A549 treated with ZK216348 at 1 μM for 4 hours (cell line): ENCODE results near the gene RPL6. TPM values are rescaled to one million over a fixed set of nuclear protein-coding genes. Genes with fewer than 3 reads are reported as not detected.

Source experiments
- total RNA-seq: library from RNA; stranded (reverse); fragments of 200-300 nt; extraction: Qiagen RNA extraction; gene quantifications from 5 replicates; pipeline ENCODE4 v1.2.3, GENCODE V29; 2022; ENCODE audit warnings: low read depth

The RPL6 gene
- total RNA-seq, result 1,955 to 3,231 TPM (median 2,100 TPM) in 5 replicates

DNA sequence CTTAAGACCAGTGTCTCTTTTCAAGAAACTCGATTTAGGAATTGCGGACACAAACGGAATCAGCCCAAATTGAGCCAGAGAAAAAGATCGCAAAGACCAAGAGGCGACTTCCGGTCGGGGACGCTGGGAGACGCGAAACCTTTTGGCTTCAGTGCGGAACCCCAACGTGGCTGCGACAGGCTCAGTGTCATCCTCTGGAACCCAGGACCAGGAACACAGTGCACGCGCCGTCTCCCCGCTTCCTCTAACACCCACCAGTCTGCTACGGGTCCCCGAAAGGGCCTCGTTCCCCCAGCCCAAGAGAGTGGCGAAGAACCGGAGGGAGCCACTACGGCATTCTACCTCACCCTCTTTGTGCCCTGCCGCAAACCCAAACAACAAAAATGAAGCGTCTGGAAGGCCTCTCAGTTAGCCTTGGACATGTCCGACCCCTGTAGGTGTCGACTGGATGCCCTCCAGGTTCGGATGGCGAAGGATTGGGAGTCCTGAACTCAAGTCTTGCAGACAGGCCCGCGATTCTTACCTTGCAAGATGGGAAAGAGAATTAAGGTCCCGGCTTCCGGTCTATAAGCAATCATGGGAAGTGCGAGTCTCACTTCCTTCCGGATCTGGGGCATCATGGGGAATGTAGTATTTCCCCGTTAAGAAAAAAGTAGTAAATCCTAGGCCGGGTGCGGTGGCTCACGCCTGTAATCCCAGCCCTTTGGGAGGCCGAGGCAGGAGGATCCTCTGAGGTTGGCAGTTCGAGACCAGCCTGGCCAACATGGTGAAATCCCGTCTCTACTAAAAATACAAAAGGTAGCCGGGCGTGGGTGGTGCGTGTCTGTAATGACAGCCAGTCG, at the start of gene RPL6:
RPL6 (minus strand) TSS at position 542 of the 842 bp plus-strand sequence. CDS start 949 bp downstream, outside the sequence.

DNA sequence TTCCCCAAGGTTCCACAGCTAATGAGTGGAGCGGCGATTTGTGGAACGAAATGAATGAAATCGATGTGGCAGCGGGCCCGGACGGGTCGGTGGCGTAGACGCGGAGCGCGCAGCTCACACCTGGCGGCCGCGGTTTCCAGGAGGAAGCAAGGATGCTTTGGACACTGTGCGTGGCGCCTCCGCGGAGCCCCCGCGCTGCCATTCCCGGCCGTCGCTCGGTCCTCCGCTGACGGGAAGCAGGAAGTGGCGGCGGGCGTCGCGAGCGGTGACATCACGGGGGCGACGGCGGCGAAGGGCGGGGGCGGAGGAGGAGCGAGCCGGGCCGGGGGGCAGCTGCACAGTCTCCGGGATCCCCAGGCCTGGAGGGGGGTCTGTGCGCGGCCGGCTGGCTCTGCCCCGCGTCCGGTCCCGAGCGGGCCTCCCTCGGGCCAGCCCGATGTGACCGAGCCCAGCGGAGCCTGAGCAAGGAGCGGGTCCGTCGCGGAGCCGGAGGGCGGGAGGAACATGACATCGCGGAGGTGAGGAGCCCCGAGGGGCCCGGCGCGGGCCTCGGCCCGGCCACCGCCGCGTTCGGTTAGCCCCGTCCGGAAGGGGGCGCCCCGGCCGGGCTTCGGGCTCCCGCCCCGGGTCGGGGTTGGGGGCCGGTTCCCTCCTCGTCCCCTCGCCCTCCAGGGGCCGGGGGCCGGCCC, 9.3 kb upstream of the RPL6 start, which contains the start of gene PTPN11:
PTPN11 (plus strand) TSS at position 340 of the 689 bp plus-strand sequence; CDS start at position 505, 165 bp downstream.

DNA sequence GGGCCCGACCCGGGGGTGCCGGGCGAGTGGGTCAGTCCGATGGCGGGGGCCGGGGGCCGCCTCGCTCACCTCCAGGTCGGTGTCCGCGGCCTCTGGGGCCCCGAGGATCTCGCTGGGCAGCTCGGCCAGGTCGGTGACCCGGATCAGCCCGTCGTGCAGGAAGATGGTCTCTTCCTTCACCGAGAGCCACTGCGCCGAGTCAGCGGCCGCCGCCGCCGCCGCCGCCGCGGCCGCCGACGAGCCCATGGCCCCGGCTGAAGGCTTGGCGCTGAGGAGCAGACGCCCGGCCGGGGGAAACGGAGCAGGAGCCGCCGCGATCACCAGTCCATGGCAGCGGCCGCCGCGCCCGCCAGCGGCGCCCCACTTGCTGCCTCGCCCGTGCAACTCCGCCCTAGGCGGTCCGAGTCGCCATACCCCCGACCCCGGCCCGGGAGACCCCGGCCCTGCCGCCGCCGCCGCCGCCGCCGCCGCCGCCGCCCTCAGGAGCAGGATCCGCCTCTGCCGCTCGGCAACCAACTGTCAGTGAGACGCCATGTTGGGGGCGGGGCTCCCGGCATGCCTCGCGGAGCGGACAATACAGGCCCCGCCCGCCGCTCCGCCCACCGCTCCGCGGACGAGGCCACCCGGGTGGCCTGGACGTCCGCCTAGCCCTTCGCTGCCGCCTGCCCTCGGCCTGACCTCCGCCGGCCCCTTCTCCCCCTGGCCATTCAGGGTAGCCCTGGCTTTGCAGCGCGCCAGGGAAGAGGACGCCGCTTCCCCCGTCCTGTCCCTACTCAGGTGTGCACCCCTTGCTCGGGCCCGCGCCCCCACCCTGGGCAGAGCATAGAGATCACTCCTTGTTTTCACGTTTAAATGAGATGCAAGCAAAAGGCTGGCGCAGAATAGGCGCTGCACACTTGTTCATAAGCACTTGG, 27.3 kb downstream of the RPL6 start, which contains the start of gene HECTD4:
HECTD4 (minus strand) TSS at position 549 of the 914 bp plus-strand sequence; CDS start at position 246, 303 bp downstream.

Other genes starting within 250 kb of the RPL6 start
- gene HECTD4, start 27.2 kb downstream of the RPL6 start, total RNA-seq, result 10.6 to 15.9 TPM (median 12.3 TPM) in 5 replicates
- gene PTPN11, start 9.3 kb upstream of the RPL6 start, total RNA-seq, result 37.7 to 65.2 TPM (median 57.9 TPM) in 5 replicates